ENCODE results near the gene SRD5A1. TPM values are rescaled to one million over a fixed set of nuclear protein-coding genes. Genes with fewer than 3 reads are reported as not detected.

Gene SRD5A1
- total RNA-seq, 2 experiments from 2014 or later = 16.7 to 32.5 TPM

- TF ChIP-seq CTCF (conservative IDR thresholded peaks at IDR 0.05; ENCODE audit: low read length) = no peak
- no peak for TF ChIP-seq EZH2phosphoT487 (IDR thresholded peaks at IDR 0.05; ENCODE audit: borderline replicate concordance, low read depth, low read length)
- no peak for DNase-seq (ENCODE audit: low spot score)
- H3K36me3 ChIP-seq (ENCODE audit: insufficient read depth, low read length) = peaks cover 62% of the 10 kb centered on the region
- H3K4me2 ChIP-seq (ENCODE audit: low read length) = no peak overlapping the region
- H3K9me3 ChIP-seq (ENCODE audit: low read length) = no peaks in the 10 kb centered on the region
- no peaks in the 10 kb centered on the region for H3K4me1 ChIP-seq (ENCODE audit: insufficient read depth, low read length, poor library complexity, severe bottlenecking)
- ChIA-PET POLR2A (interaction anchor here (0.7 kb wide), 1 partner anchor 103 kb away, joined by 3 read pairs; no protein-coding TSS in a partner anchor), CTCF (ENCODE audit: unreplicated experiment) (no interaction called here)
- no peaks in the 10 kb centered on the region for H3K9me2 ChIP-seq (ENCODE audit: insufficient read depth, low read length)
- intact Hi-C loops (cut with micrococcal nuclease; ENCODE audit: unreplicated experiment) = no loop called here
- H3K4me3 ChIP-seq (ENCODE audit: low read depth, low read length, poor library complexity, severe bottlenecking) = no peak overlapping the region
- no peak overlapping the region for H3K27ac ChIP-seq (ENCODE audit: low read depth, low read length, poor library complexity, severe bottlenecking)
- H2AFZ ChIP-seq (ENCODE audit: low read length) = no peak overlapping the region
- no peaks in the 10 kb centered on the region for H3K79me2 ChIP-seq (ENCODE audit: insufficient read depth, low read depth, low read length)
- H4K20me1 ChIP-seq (ENCODE audit: insufficient read depth, low read length) = no peaks in the 10 kb centered on the region
- no TSS peak for BruUV-seq (replicated peaks)
Measured at GRCh38 chr5:6596388-6596787, 36.9 kb upstream of the SRD5A1 start.

DNA sequence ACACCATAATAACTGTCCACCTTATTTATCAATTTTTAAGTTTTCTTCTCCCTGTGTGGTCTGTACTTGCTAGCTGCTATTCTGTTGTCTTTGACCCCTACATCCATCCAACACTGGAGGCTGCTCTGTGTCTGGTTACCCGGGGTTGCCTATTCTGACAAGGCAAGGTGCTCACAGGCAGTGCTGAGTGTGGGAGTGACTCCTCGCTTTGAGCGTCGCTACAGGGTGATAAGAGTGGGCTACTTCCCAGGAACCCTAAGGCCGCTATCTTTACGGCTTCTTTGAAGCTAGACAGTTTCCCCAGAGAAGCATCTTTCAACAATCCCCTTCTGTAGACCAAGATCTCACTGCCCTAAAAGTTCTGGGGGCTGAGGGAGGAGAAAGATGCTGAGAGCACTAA, 35.7 kb upstream of the SRD5A1 start:
- Histone ChIP-seq H2AFZ (ENCODE audit: low read length) (no peak overlapping the region), H3K4me3 (ENCODE audit: low read depth, low read length, poor library complexity, severe bottlenecking) (no peak overlapping the region), H3K9me2 (ENCODE audit: insufficient read depth, low read length) (no peaks in the 10 kb centered on the region), H3K9me3 (ENCODE audit: low read length) (no peaks in the 10 kb centered on the region), H3K27ac (ENCODE audit: low read depth, low read length, poor library complexity, severe bottlenecking) (no peak overlapping the region), H4K20me1 (ENCODE audit: insufficient read depth, low read length) (no peaks in the 10 kb centered on the region), H3K36me3 (ENCODE audit: insufficient read depth, low read length) (peaks cover 73% of the 10 kb centered on the region), H3K79me2 (ENCODE audit: insufficient read depth, low read depth, low read length) (no peaks in the 10 kb centered on the region), H3K4me2 (ENCODE audit: low read length) (no peak overlapping the region), H3K4me1 (ENCODE audit: insufficient read depth, low read length, poor library complexity, severe bottlenecking) (no peaks in the 10 kb centered on the region)
- intact Hi-C loops (cut with micrococcal nuclease; ENCODE audit: unreplicated experiment) = no loop called here
- CTCF ChIA-PET (ENCODE audit: unreplicated experiment) = no interaction called here
- no peak for DNase-seq (ENCODE audit: low spot score)
- POLR2A ChIA-PET = no interaction called here
- TF ChIP-seq EZH2phosphoT487 (IDR thresholded peaks at IDR 0.05; ENCODE audit: borderline replicate concordance, low read depth, low read length) (no peak), CTCF (conservative IDR thresholded peaks at IDR 0.05; ENCODE audit: low read length) (no peak)
- no TSS peak for BruUV-seq (replicated peaks)

DNA sequence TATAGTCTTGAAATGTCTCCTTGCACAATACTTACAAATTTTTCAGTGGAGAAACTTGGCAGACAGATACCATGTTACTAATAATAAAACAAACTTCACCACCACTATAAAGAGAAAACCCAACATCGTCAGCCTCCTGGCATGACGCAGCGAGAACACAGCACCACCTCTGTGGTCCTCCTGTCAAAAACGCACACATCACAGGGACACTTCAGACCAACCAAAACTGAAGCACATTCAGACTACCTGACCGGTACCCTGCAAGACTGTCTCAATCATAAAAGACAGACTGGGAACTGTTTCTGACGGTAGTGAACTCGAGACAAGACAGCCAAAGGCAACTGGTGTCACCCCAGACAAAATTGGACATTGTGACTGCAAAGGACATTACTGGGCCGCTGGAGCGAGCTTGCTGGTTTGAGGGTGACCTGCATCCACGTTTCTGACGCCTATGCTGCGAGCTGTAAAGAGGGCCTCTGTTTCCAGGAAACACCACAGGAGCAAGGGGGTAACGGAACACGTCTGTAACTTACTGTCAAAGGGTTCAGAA, 34.8 kb upstream of the SRD5A1 start:
- Histone ChIP-seq H3K9me2 (ENCODE audit: insufficient read depth, low read length) (no peaks in the 10 kb centered on the region), H3K9me3 (ENCODE audit: low read length) (no peaks in the 10 kb centered on the region), H3K4me1 (ENCODE audit: insufficient read depth, low read length, poor library complexity, severe bottlenecking) (no peaks in the 10 kb centered on the region), H3K27ac (ENCODE audit: low read depth, low read length, poor library complexity, severe bottlenecking) (no peak overlapping the region), H3K4me2 (ENCODE audit: low read length) (no peak overlapping the region), H4K20me1 (ENCODE audit: insufficient read depth, low read length) (no peaks in the 10 kb centered on the region), H2AFZ (ENCODE audit: low read length) (no peak overlapping the region), H3K36me3 (ENCODE audit: insufficient read depth, low read length) (peaks cover 82% of the 10 kb centered on the region), H3K79me2 (ENCODE audit: insufficient read depth, low read depth, low read length) (no peaks in the 10 kb centered on the region), H3K4me3 (ENCODE audit: low read depth, low read length, poor library complexity, severe bottlenecking) (no peak overlapping the region)
- CTCF ChIA-PET (ENCODE audit: unreplicated experiment) = no interaction called here
- no peak for DNase-seq (ENCODE audit: low spot score)
- intact Hi-C loops (cut with micrococcal nuclease; ENCODE audit: unreplicated experiment) = no loop called here
- no TSS peak for BruUV-seq (replicated peaks)
- TF ChIP-seq CTCF (conservative IDR thresholded peaks at IDR 0.05; ENCODE audit: low read length) (no peak), EZH2phosphoT487 (IDR thresholded peaks at IDR 0.05; ENCODE audit: borderline replicate concordance, low read depth, low read length) (no peak)
- POLR2A ChIA-PET = no interaction called here

All from OCI-LY7 (cell line).